Tibial nerve (tissue), 4 donors: ENCODE measurements around the gene MYH4.

ENCODE experiments used
- EP300 ChIP-seq, 2 donors: sonication (generic); formaldehyde crosslinking; IDR thresholded peaks; one replicate each; pipeline ENCODE4 v1.6.1; 2017; ENCODE audit warnings: antibody characterized with exemption in 2 of 2, mild to moderate bottlenecking in 1 of 2
- POLR2A ChIP-seq, 2 donors: fragments of 450-650 bp; IDR thresholded peaks; one replicate each; pipeline ENCODE4 v1.6.1; 2017; ENCODE audit warnings: antibody characterized with exemption in 2 of 2, mild to moderate bottlenecking in 2 of 2, moderate library complexity in 2 of 2
- TF ChIP-seq, protein P1 (sequence below), 5 experiments: fragments of 200-600 bp in 3 of 5; fragments of 450-650 bp in 2 of 5; sonication (generic) in 3 of 5; IDR thresholded peaks; one replicate each; pipeline ENCODE4 v1.5.1; 2016 to 2019; ENCODE audit warnings: antibody characterized with exemption in 5 of 5, mild to moderate bottlenecking in 3 of 5, moderate library complexity in 2 of 5

GRCh38 chr17:10482252-10482651, 12.9 kb upstream of the MYH4 start:
- TF ChIP-seq POLR2A (IDR thresholded peaks at IDR 0.05) (no peak), EP300 (IDR thresholded peaks at IDR 0.05) (no peak)
- TF ChIP-seq, protein P1, sequence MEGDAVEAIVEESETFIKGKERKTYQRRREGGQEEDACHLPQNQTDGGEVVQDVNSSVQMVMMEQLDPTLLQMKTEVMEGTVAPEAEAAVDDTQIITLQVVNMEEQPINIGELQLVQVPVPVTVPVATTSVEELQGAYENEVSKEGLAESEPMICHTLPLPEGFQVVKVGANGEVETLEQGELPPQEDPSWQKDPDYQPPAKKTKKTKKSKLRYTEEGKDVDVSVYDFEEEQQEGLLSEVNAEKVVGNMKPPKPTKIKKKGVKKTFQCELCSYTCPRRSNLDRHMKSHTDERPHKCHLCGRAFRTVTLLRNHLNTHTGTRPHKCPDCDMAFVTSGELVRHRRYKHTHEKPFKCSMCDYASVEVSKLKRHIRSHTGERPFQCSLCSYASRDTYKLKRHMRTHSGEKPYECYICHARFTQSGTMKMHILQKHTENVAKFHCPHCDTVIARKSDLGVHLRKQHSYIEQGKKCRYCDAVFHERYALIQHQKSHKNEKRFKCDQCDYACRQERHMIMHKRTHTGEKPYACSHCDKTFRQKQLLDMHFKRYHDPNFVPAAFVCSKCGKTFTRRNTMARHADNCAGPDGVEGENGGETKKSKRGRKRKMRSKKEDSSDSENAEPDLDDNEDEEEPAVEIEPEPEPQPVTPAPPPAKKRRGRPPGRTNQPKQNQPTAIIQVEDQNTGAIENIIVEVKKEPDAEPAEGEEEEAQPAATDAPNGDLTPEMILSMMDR (IDR thresholded peaks at IDR 0.05), result no peak
